ENCODE measurements around the gene KMT2B. TPM values are rescaled to one million over a fixed set of nuclear protein-coding genes. Genes with fewer than 3 reads are reported as not detected.

The KMT2B gene
- total RNA-seq, 1 donor from 2014 or later: 25.5 TPM

- Histone ChIP-seq H3K4me1 (peaks cover 7 to 19% of the 10 kb centered on the region in 2 donors), H3K27ac (peak overlapping the region; percentile 85 to 86), H3K27me3 (no peaks in the 10 kb centered on the region), H3K4me3 (peak overlapping the region; percentile 79 to 95), H3K36me3 (peaks cover 21 to 25% of the 10 kb centered on the region in 2 donors), H3K9me3 (no peaks in the 10 kb centered on the region)
- peak; percentile 92 to 95 (median 93) for TF ChIP-seq CTCF (IDR thresholded peaks at IDR 0.05)
- DNase-seq (ENCODE audit: low spot score in 2 of 2): peak; percentile 88 to 98
- intact Hi-C loops (cut with DNase I): loop anchor here (1.0 to 2.0 kb wide), 12 partner anchors 15 to 214 kb away; partner anchors contain the start of genes ARHGAP33, HAUS5, HSPB6 and PSENEN
Observed at GRCh38 chr19:35716801-35717664, 770 bp upstream of the KMT2B start.

GRCh38 chr19:35718345-35719041 is 690 bp downstream of the KMT2B start:
- Histone ChIP-seq H3K4me3 (peak overlapping the region; percentile 79 to 95), H3K36me3 (peaks cover 35 to 40% of the 10 kb centered on the region in 2 donors), H3K9me3 (no peaks in the 10 kb centered on the region), H3K27me3 (no peaks in the 10 kb centered on the region), H3K27ac (peak overlapping the region; percentile 82 to 87), H3K4me1 (peaks cover 7 to 19% of the 10 kb centered on the region in 2 donors)
- TF ChIP-seq CTCF (IDR thresholded peaks at IDR 0.05): no peak
- intact Hi-C loops (cut with DNase I): no loop called here
- DNase-seq (ENCODE audit: low spot score in 2 of 2): peak in 1 of 2 donors; percentile 77

GRCh38 chr19:35719402-35720162 is 1.8 kb downstream of the KMT2B start:
- peak overlapping the region; percentile 79 to 95 for H3K4me3 ChIP-seq
- no peak for TF ChIP-seq CTCF (IDR thresholded peaks at IDR 0.05)
- no peaks in the 10 kb centered on the region for H3K27me3 ChIP-seq
- intact Hi-C loops (cut with DNase I): no loop called here
- no peaks in the 10 kb centered on the region for H3K9me3 ChIP-seq
- no peak overlapping the region for H3K27ac ChIP-seq
- H3K4me1 ChIP-seq: peaks cover 7 to 19% of the 10 kb centered on the region in 2 donors
- H3K36me3 ChIP-seq: peaks cover 46 to 51% of the 10 kb centered on the region in 2 donors
- DNase-seq (ENCODE audit: low spot score in 2 of 2): peak in 1 of 2 donors; percentile 64

GRCh38 chr19:35720163-35720524 is 2.3 kb downstream of the KMT2B start:
- Histone ChIP-seq H3K4me3 (no peak overlapping the region), H3K27ac (no peak overlapping the region), H3K36me3 (peaks cover 52 to 56% of the 10 kb centered on the region in 2 donors), H3K4me1 (peaks cover 7 to 19% of the 10 kb centered on the region in 2 donors), H3K9me3 (no peaks in the 10 kb centered on the region), H3K27me3 (no peaks in the 10 kb centered on the region)
- intact Hi-C loops (cut with DNase I): no loop called here
- no peak for TF ChIP-seq CTCF (IDR thresholded peaks at IDR 0.05)
- no peak for DNase-seq (ENCODE audit: low spot score in 2 of 2)

- Histone ChIP-seq H3K4me1 (peaks cover 6 to 17% of the 10 kb centered on the region in 2 donors), H3K36me3 (peaks cover 57 to 61% of the 10 kb centered on the region in 2 donors), H3K9me3 (no peaks in the 10 kb centered on the region), H3K27ac (no peak overlapping the region), H3K4me3 (no peak overlapping the region), H3K27me3 (no peaks in the 10 kb centered on the region)
- no peak for TF ChIP-seq CTCF (IDR thresholded peaks at IDR 0.05)
- intact Hi-C loops (cut with DNase I): no loop called here
- DNase-seq (ENCODE audit: low spot score in 2 of 2): no peak
Observed at GRCh38 chr19:35720648-35721047, 2.8 kb downstream of the KMT2B start.

Data from ascending aorta (tissue), 2 donors.